Testis (tissue), 2 donors: ENCODE results near the gene IFITM10.

Experiments
- POLR2A ChIP-seq: fragments of 450-650 bp; IDR thresholded peaks from one replicate; pipeline ENCODE4 v1.6.1; 2017; ENCODE audit warnings: antibody characterized with exemption, mild to moderate bottlenecking, moderate library complexity
- TF ChIP-seq, protein P1 (sequence below), 3 experiments: fragments of 450-650 bp in 2 of 3; fragments of 200-600 bp in 1 of 3; sonication (generic) in 1 of 3; IDR thresholded peaks; one replicate each; pipeline ENCODE4 v1.5.1; 2016 to 2019; ENCODE audit warnings: antibody characterized with exemption in 3 of 3, mild to moderate bottlenecking in 2 of 3, moderate library complexity in 1 of 3

DNA sequence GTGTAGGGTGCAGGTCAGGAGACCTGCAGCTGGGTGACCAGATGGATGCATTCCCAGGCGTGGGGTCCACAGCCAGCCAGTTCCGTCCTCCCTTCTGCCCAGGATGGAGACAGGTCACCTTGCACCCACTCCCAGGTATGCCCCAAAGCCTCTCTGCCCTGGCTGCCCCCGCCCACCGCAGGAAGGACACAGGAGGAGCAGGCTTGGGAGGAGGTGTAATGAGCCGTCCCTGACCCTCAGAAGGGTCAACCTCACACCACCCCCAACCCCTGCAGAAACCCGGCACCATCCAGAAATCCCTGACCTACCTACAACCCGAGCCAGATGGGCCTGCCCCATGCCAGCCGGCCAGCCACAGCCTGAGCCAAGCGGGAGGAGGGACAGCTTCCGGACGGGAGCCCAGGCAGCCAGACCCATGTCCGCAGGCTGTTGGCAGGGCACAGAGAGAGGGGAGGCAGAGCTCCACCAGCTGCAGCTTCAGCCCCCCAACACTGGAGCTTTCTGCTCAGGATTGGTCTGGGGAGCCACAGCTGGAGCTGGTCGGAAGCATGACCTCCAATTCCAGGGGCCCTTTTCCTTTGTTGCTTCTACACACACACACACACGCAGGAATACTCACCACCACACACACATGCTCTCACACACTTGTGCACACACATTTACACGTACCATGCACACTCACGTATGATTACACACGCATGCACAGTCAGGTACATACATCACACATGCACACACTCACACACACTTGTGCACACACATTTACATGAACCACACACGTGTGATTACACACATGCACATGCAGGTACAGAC is 5.3 kb downstream of the IFITM10 start:
- TF ChIP-seq, protein P1, sequence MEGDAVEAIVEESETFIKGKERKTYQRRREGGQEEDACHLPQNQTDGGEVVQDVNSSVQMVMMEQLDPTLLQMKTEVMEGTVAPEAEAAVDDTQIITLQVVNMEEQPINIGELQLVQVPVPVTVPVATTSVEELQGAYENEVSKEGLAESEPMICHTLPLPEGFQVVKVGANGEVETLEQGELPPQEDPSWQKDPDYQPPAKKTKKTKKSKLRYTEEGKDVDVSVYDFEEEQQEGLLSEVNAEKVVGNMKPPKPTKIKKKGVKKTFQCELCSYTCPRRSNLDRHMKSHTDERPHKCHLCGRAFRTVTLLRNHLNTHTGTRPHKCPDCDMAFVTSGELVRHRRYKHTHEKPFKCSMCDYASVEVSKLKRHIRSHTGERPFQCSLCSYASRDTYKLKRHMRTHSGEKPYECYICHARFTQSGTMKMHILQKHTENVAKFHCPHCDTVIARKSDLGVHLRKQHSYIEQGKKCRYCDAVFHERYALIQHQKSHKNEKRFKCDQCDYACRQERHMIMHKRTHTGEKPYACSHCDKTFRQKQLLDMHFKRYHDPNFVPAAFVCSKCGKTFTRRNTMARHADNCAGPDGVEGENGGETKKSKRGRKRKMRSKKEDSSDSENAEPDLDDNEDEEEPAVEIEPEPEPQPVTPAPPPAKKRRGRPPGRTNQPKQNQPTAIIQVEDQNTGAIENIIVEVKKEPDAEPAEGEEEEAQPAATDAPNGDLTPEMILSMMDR (IDR thresholded peaks at IDR 0.05): no peak
- TF ChIP-seq POLR2A: no peak
